Activated CD4-positive, alpha-beta T cell treated with anti-CD3 and anti-CD28 coated beads, Interleukin-2, amount 50 U/mL, for 16 hours (primary cell): ENCODE measurements around the gene DENND4A.
"Not testable (repeated sequence)": the region's sequence is repeated elsewhere in the genome, so short reads cannot be mapped to it uniquely, and the experiment has no call there.

Experiments
- DNase-seq: peaks from one replicate; pipeline ENCODE4 v3.0.0-alpha.2; 2020

The DENND4A gene

GRCh38 chr15:65818927-65819562, 27.0 kb upstream of the DENND4A start:
- DNase-seq = peak; percentile 89

GRCh38 chr15:65816441-65816840, 24.3 kb upstream of the DENND4A start:
- DNase-seq = peak; percentile 31

- not testable (repeated sequence) for DNase-seq
These were observed 23.9 kb upstream of the DENND4A start for GRCh38 chr15:65816008-65816407.

GRCh38 chr15:65814271-65814670, 22.2 kb upstream of the DENND4A start:
- DNase-seq = not testable (repeated sequence)

GRCh38 chr15:65812916-65813315, 20.8 kb upstream of the DENND4A start:
- DNase-seq = no peak

GRCh38 chr15:65812467-65812866, 20.4 kb upstream of the DENND4A start:
- no peak for DNase-seq

GRCh38 chr15:65811835-65812234, 19.7 kb upstream of the DENND4A start:
- no peak for DNase-seq

- not testable (repeated sequence) for DNase-seq
These were observed 19.1 kb upstream of the DENND4A start for GRCh38 chr15:65811011-65811733.

- DNase-seq = no peak
These were observed 14.3 kb upstream of the DENND4A start for GRCh38 chr15:65806397-65806796.

GRCh38 chr15:65805019-65805745, 13.1 kb upstream of the DENND4A start:
- DNase-seq = peak; percentile 61

GRCh38 chr15:65804252-65804931, 12.3 kb upstream of the DENND4A start:
- no peak for DNase-seq

- DNase-seq = no peak
These were observed 9.2 kb upstream of the DENND4A start for GRCh38 chr15:65801229-65801805.

GRCh38 chr15:65796610-65797078, 4.6 kb upstream of the DENND4A start:
- DNase-seq = peak; percentile 51

- no peak for DNase-seq
These were observed 3.6 kb upstream of the DENND4A start for GRCh38 chr15:65795663-65796216.

GRCh38 chr15:65793818-65794104, 1.7 kb upstream of the DENND4A start:
- no peak for DNase-seq

GRCh38 chr15:65792988-65793817, 1.1 kb upstream of the DENND4A start:
- DNase-seq = no peak

GRCh38 chr15:65791335-65792137, 557 bp downstream of the DENND4A start:
- DNase-seq = no peak

GRCh38 chr15:65790694-65791334, 1.3 kb downstream of the DENND4A start:
- DNase-seq = no peak

- no peak for DNase-seq
These were observed 2.2 kb downstream of the DENND4A start for GRCh38 chr15:65789759-65790425.

GRCh38 chr15:65789105-65789504, 3.0 kb downstream of the DENND4A start:
- no peak for DNase-seq
